Activated CD8-positive, alpha-beta memory T cell treated with anti-CD3 and anti-CD28 coated beads, Interleukin-2, amount 50 U/mL, for 24 hours (primary cell): ENCODE results near the gene CD38.

Experiments used
- DNase-seq: peaks from one replicate; pipeline ENCODE4 v3.0.0-alpha.2; 2020; ENCODE audit errors: extremely low read depth

The CD38 gene

GRCh38 chr4:15899511-15899910 lies 121.4 kb downstream of the CD38 start:
- no peak for DNase-seq

- no peak for DNase-seq
Observed at GRCh38 chr4:15901007-15901406, 122.9 kb downstream of the CD38 start.

GRCh38 chr4:15901998-15902397 lies 123.9 kb downstream of the CD38 start:
- DNase-seq, result no peak

GRCh38 chr4:15902746-15903145 lies 124.6 kb downstream of the CD38 start:
- DNase-seq, result no peak
